Lower leg skin (tissue), 3 donors: ENCODE results near the gene PCDHA4.

Experiments
- CTCF ChIP-seq, 3 donors: fragments of 450-650 bp; IDR thresholded peaks; one replicate each; pipeline ENCODE4 v1.5.1; 2016; ENCODE audit warnings: antibody characterized with exemption in 3 of 3, mild to moderate bottlenecking in 3 of 3, moderate library complexity in 2 of 3
- POLR2A ChIP-seq, 2 donors: fragments of 450-650 bp; IDR thresholded peaks; one replicate each; pipeline ENCODE4 v1.6.1; 2016 to 2017; ENCODE audit warnings: antibody characterized with exemption in 2 of 2, mild to moderate bottlenecking in 1 of 2, moderate library complexity in 1 of 2

GRCh38 chr5:140801494-140801841 lies 5.4 kb upstream of the PCDHA4 start:
- no peak for TF ChIP-seq CTCF (IDR thresholded peaks at IDR 0.05)
- TF ChIP-seq POLR2A (IDR thresholded peaks at IDR 0.05): no peak
